ENCODE measurements around the gene USP32. TPM values are rescaled to one million over a fixed set of nuclear protein-coding genes. Genes with fewer than 3 reads are reported as not detected.
"Not testable (repeated sequence)": the region's sequence is repeated elsewhere in the genome, so short reads cannot be mapped to it uniquely, and the experiment has no call there.

The USP32 gene
- polyA plus RNA-seq, 1 donor: 23.8 TPM

- DNase-seq: no peak
Measured at GRCh38 chr17:60406887-60407286, 15.0 kb upstream of the USP32 start.

GRCh38 chr17:60403962-60404361, 12.0 kb upstream of the USP32 start:
- no peak for DNase-seq

- DNase-seq: no peak
Measured at GRCh38 chr17:60403523-60403810, 11.5 kb upstream of the USP32 start.

GRCh38 chr17:60401819-60402218, 9.9 kb upstream of the USP32 start:
- DNase-seq: no peak

GRCh38 chr17:60398227-60398959, 6.5 kb upstream of the USP32 start:
- no peak for DNase-seq

- DNase-seq: no peak
Measured at GRCh38 chr17:60396412-60396811, 4.5 kb upstream of the USP32 start.

GRCh38 chr17:60395508-60396065, 3.7 kb upstream of the USP32 start:
- no peak for DNase-seq

GRCh38 chr17:60393840-60394723, 2.1 kb upstream of the USP32 start:
- no peak for DNase-seq

- DNase-seq: peak; percentile 35
Measured at GRCh38 chr17:60392845-60393702, 1.1 kb upstream of the USP32 start.

- DNase-seq: no peak
Measured at GRCh38 chr17:60391471-60392041, 377 bp downstream of the USP32 start.

GRCh38 chr17:60390925-60391470, 935 bp downstream of the USP32 start:
- DNase-seq: peak; percentile 23

GRCh38 chr17:60390186-60390585, 1.7 kb downstream of the USP32 start:
- DNase-seq: no peak

GRCh38 chr17:60388742-60389141, 3.2 kb downstream of the USP32 start:
- DNase-seq: no peak

GRCh38 chr17:60387666-60388065, 4.3 kb downstream of the USP32 start:
- no peak for DNase-seq

GRCh38 chr17:60386147-60387058, 5.5 kb downstream of the USP32 start:
- no peak for DNase-seq

GRCh38 chr17:60384921-60385320, 7.0 kb downstream of the USP32 start:
- DNase-seq: not testable (repeated sequence)

- DNase-seq: no peak
Measured at GRCh38 chr17:60383379-60383778, 8.6 kb downstream of the USP32 start.

- DNase-seq: no peak
Measured at GRCh38 chr17:60381958-60382357, 10.0 kb downstream of the USP32 start.

GRCh38 chr17:60379461-60379860, 12.5 kb downstream of the USP32 start:
- DNase-seq: not testable (repeated sequence)

- not testable (repeated sequence) for DNase-seq
Measured at GRCh38 chr17:60378187-60378586, 13.7 kb downstream of the USP32 start.
